ENCODE data around the gene NRXN3.

DNA sequence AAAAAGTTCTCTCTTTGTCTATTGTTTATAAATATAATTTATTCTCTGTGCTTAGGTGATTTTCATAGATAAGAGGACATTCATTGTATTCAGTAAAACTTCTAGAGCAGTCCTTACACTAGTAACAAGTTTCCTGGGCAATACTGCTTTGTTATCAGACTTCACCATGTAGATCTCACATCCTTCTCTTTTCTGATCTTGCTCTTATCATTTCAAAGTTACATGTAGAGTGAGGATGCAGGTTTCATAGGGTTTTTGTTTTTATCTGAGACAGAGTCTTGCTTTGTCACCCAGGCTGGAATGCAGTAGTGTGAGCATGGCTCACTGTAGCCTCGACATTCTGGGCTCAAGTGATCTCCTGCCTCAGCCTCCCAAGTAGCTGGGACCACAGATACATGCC lies 1251.6 kb downstream of the NRXN3 start:
- TF ChIP-seq CTCF (tag by site-specific recombination; IDR thresholded peaks at IDR 0.05): no peak
- no peak for TF ChIP-seq ZXDB (tag by site-specific recombination; IDR thresholded peaks at IDR 0.05)
- no peak for TF ChIP-seq ZNF157 (tag by site-specific recombination; IDR thresholded peaks at IDR 0.05)
- TF ChIP-seq ZNF174 (tag by site-specific recombination; IDR thresholded peaks at IDR 0.05): no peak
- TF ChIP-seq YY1 (tag by site-specific recombination; IDR thresholded peaks at IDR 0.05): no peak
- TF ChIP-seq ZNF335 (tag by site-specific recombination; conservative IDR thresholded peaks at IDR 0.05): no peak
- TF ChIP-seq ZFP37 (tag by site-specific recombination; IDR thresholded peaks at IDR 0.05): no peak
- TF ChIP-seq ZNF24 (tag by site-specific recombination; IDR thresholded peaks at IDR 0.05): no peak
- TF ChIP-seq ZSCAN18 (tag by site-specific recombination; IDR thresholded peaks at IDR 0.05): no peak
